Jurkat, Clone E6-1 (cell line): ENCODE data around the gene HPDL. TPM values are rescaled to one million over a fixed set of nuclear protein-coding genes. Genes with fewer than 3 reads are reported as not detected.
"Not testable (repeated sequence)": the region's sequence is repeated elsewhere in the genome, so short reads cannot be mapped to it uniquely, and the experiment has no call there.

Experiments used
- DNase-seq: peaks from one replicate; pipeline ENCODE4 v3.0.0-alpha.2; 2011; ENCODE audit warnings: low read depth, low spot score
- H3K4me3 ChIP-seq: 2 replicates; pipeline ENCODE4 v1.5.1; 2011; ENCODE audit warnings: mild to moderate bottlenecking, low read length, control low read depth, moderate library complexity
- polyA plus RNA-seq: library from polyadenylated mRNA; unstranded; fragments of >200 nt; gene quantifications from one replicate; pipeline ENCODE4 v1.2.1, GENCODE V29; 2012; ENCODE audit warnings: missing spikeins; ENCODE audit not compliant: insufficient read length, insufficient read depth

The HPDL gene
- polyA plus RNA-seq, result not detected

DNA sequence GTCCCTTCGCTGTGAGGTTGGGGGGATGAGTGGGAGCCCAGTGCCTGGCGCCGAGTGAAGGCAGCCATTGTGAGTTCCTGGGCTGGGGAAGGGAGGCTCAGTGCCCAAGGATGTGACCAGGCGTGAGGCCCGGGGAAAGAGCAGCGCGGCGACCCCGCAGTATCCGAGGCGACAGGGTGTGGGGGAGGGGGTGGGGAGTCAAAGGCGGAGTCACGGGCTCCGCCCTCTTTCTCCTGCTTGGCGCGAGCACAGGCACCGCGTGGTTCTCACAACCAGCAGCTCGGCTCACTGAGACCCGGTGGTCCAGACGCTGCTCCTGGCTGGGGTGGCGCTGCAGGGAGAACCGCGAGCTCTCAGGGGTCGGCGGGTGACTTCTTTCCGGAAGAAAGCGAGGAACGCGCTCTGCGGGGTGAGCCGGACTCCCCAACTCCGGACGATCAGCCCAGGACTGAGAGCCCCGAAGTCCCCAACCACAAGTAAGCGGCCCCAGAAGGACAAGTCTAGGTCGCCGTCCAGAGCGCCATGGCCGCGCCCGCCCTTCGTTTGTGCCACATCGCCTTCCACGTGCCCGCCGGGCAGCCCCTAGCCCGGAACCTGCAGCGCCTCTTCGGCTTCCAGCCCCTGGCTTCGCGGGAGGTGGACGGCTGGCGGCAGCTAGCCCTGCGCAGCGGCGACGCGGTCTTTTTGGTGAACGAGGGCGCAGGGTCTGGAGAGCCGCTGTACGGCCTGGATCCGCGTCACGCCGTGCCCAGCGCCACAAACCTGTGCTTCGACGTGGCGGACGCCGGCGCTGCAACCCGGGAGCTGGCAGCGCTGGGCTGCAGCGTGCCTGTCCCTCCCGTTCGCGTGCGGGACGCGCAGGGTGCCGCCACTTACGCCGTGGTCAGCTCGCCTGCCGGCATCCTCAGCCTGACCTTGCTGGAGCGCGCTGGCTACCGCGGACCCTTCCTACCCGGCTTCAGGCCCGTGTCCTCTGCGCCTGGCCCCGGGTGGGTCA, at the start of gene HPDL:
Gene HPDL, plus strand, starts transcription at position 269 of the 997 bp plus-strand sequence. Its CDS starts 254 bp downstream, at position 523.
- no peak within 1 kb of the TSS for H3K4me3 ChIP-seq
- DNase-seq, result no peak

DNA sequence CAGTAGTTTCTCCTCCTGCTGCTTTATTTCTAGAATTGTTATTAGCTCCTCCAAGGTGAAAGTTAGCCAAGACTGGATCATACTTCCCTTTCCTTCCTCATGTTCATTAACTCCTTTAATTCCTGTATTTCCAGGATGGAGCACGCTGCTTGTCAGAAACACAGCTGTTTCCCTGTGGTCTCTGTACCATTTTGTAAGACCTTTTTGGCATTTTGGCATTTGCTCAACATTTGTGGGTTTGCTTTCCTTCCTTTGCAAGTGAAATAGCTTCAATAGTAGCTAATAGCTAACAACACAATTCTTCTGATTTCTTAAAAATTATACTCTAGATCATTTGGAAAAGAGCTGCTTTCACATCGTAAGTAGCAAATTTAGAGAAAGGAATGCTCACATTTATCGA, 44.3 kb upstream of the HPDL start:
- no peak overlapping the region for H3K4me3 ChIP-seq
- no peak for DNase-seq

DNA sequence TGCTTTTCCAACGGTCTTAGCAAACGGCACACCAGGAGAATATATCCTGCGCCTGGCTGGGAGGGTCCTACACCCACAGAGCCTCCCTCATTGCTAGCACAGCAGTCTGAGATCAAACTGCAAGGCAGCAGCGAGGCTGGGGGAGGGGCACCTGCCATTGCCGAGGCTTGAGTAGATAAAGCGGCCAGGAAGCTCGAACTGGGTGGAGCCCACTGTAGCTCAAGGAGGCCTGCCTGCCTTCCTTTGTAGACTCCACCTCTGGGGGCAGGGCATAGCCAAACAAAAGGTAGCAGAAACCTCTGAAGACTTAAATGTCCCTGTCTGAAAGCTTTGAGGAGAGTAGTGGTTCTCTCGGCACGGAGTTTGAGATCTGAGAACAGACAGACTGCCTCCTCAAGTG, 41.8 kb upstream of the HPDL start:
- DNase-seq, H3K4me3 ChIP-seq: not testable (repeated sequence)

DNA sequence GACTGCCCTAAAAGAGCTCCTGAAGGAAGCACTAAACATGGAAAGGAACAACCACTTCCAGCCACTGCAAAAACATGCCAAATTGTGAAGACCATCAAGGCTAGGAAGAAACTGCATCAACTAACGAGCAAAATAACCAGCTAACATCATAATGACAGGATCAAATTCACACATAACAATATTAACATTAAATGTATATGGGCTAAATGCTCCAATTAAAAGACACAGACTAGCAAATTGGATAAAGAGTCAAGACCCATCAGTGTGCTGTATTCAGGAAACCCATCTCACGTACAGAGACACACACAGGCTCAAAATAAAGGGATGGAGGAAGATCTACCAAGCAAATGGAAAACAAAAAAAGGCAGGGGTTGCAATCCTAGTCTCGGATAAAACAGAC, 40.2 kb upstream of the HPDL start:
- not testable (repeated sequence) for H3K4me3 ChIP-seq, DNase-seq

DNA sequence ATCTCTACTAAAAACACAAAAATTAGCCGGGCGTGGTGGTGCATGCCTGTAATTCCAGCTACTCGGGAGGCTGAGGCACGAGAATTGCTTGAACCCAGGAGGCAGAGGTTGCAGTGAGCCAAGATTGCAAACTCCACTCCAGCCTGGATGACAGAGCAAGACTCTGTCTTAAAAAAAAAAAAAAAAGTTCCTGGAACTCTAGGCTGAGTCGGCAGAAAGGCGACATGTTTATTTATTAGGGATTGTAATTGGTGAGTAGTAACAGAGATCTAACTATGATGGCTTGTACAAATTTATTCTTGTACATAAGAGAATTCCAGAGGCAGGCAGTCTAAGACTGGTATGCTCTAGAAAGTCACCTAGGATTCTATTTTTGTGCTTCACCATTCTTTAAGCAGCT, 35.7 kb upstream of the HPDL start:
- DNase-seq, H3K4me3 ChIP-seq: not testable (repeated sequence)

DNA sequence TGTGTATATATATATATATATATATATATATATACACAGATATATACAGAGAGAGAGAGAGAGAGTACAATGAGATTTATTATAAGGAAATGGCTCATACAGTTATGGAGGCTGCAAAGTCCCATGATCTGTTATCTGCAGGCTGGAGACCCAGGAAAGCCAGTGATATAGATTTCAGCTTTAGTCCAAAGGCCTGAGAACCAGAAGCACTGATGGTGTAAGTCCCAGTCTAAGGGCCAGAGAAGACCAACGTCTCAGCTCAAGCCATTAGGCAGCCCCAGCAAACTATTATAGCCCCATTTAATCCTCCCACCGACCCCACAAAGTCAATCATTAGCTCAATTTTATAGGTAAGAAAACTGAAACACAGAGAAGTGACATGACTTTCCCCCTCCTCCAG, 35.0 kb upstream of the HPDL start:
- no peak for DNase-seq
- H3K4me3 ChIP-seq, result no peak overlapping the region

DNA sequence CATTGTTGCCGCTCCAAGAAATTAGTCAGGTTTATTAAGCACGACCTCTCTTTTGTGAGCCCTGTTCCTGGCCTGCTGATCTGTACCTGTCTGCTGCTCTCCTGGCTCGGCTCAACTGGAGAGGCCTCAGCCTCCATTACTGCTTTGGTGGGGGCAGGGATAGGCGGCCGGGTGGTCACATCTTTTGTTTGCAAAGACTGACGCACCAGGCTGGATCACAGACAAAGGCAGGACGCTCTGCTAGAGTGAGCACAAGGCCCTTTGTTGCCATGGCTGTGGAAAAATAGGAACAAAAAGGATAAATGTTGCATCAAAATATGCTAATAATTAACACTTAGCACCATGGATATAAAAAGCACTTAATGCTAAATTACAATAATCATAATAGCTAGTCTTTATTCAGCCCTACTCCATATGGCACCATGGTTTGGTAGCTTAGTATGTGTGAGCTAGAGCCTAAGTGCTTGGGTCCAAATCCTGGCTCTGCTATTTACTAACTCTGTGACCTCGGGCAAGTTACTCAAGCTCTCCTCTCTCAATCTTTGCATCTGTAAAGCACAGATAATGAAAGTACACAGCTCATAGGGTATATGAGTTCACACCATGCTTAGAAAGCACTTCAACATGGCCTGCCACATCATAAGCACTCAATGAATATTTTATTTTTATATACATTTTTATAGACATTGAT, 28.9 kb upstream of the HPDL start:
- no peak for DNase-seq
- H3K4me3 ChIP-seq, result no peak overlapping the region

DNA sequence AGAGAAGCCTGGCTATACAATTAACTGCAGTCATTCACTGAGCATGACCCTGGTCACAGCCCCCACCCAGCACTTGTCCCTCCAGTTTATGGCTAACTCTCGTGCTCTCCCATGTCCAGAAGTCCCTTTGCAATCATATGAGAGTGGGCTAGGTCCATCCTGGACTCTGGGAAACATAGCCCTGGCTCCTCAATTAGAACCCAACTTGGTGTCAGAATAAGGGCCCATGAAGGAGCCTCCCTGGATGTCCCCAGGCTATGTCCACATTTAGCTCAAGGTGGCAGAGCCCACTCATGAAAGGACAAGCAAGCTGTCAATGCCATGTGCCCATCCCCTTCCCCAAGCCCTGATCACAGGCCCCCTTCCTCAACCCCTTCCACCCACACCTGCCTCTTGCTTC, 27.4 kb upstream of the HPDL start:
- H3K4me3 ChIP-seq, result no peak overlapping the region
- DNase-seq, result no peak

DNA sequence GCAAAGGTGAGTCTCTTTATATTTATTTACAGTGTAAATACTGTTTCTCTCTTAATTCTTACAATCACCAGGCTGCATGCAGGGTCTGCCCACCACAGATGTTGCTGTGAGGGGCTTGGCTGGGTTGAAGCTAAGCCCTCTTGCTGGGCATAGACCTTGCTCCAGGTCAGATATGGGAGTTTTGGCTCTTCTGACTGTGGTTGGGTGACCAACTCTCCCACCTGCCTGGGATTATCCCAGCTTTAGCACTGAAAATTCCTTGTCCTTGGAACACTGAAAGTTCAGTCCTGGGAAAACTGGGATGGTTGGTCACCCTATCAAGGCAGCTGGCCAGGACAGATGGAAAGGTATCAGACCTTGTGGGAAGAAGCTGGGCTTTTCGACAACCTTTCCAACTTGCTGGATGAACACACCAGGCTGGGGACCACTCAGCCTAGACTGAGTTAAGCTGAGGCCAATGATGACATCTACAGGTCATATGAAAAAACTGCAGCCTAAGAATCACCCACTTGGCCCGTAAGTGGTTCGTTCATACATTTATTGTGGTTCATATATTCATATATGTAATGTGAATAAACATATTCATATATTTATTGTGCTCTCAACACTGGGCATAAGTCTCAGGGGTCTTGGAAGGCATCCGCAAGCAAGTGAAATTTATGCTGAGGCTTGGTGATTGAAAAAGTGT, 26.6 kb upstream of the HPDL start:
- H3K4me3 ChIP-seq, result no peak overlapping the region
- peak; percentile 72 for DNase-seq

DNA sequence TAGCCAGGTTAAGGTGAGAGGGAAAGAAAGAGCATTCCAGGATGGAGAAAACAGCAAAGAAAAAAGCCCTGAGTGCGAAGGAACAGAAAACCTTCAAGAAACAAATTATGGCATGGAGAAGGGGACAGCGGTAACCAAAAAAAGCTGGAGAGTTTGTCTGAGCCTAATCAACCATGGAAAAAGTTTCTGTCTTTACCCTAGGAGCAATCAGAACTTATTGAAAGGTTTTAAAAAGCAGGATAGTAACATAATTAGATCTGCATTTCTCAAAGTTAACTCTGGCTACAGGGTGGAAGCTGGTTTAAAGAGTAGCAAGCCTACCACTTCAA, 26.1 kb upstream of the HPDL start:
- no peak for DNase-seq
- H3K4me3 ChIP-seq, result no peak overlapping the region

DNA sequence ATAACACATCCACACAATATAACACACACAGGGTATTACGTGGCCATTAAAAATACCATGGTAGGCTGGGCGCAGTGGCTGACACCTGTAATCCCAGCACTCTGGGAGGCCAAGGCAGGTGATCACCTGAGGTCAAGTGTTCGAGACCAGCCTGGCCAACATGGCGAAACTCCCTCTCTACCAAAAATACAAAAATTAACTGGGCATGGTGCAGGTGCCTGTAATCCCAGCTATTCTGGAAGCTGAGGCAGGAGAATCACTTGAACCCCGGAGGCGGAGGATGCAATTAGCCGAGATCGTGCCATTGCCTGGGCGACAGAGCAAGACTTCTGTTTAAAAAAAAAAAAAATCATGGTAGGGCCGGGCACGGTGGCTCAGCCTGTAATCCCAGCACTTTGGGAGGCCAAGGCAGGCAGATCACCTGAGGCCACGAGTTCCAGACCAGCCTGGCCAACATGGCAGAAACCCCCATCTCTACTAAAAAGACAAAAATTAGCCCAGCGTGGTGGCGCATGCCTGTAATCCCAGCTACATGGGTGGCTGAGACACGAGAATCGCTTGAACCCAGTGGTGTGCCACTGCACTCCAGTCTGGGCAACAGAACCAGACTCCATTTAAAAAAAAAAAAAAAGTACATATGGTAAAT, 24.1 kb upstream of the HPDL start:
- peak overlapping the region; percentile 64 for H3K4me3 ChIP-seq
- DNase-seq, result no peak

DNA sequence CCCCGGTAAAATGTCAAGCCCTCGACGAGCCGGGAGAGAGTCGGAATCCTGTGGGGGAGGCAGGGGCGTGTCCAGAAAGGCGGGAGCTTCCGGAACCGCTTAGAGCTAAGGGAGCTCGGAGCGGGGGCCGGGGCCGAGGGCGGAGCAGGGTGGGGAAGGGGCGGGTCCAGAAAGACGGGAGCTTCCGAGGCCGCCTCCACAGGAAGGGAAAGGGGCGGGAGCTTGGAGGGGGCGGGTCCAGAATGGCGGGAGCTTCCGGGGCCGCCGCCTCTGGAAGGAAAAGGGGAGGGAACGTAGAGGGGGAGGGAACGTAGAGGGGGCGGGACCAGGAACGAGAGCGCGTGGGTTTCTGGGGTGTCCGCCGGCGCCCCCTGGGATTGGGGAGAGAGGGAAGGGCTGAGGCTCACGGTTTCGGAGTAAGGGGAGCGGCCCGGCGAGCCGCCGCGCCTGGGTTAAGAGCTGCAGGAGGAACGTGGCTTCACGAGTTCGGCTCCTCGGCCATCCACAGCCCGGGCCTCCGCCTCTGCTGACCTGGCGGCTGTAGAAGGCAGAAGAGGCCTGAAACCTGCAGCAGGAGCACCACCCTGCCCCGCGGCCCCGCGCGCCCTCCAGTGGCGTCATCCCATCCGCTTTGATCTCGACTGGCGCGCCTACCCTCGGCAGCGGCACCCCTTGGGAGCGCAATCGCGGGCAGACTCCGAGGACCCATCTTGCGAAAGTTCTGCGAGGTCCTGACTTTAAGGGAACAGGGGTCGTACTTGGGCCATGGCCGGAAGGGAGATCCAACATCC, 23.0 kb upstream of the HPDL start:
- peak overlapping the region; percentile 64 for H3K4me3 ChIP-seq
- DNase-seq, result peak; percentile 94

DNA sequence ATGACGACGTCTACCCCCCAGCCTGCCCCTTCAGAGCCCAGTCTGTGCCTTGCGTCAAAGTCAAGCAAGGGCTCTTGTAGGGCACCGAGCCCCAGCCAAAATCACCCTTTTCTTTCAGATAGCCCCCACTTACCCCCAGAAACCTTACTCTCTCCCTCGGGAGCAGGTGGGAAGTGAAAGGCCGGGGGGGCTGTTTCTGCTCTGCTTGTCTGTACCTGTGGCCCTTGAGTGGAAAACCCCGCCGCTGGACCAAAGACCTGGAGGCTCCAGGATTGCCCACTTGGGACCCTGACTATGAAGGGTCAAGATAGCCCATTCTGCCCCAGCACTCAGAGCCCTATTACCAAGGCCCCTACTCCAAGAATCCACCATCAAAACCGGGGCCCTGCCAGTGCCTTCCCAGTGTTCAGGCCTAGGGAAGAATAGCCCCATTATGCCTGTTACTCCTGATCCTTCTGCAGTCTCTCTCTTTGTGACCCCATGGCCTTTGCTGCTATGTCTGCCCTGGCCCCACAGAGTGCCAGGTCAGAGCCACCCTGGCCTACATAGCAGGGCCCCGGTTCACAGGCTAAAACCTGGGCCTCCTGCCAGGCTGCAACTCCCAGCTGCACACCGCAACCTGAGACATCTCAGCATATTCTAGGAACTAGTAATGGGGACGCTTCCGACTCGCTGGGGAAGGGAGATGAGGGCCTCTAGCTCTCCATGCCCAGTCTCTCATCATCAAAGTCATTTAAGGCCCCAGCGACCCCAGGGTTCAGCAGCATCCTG, 22.2 kb upstream of the HPDL start:
- DNase-seq, result no peak
- peak overlapping the region; percentile 58 for H3K4me3 ChIP-seq

DNA sequence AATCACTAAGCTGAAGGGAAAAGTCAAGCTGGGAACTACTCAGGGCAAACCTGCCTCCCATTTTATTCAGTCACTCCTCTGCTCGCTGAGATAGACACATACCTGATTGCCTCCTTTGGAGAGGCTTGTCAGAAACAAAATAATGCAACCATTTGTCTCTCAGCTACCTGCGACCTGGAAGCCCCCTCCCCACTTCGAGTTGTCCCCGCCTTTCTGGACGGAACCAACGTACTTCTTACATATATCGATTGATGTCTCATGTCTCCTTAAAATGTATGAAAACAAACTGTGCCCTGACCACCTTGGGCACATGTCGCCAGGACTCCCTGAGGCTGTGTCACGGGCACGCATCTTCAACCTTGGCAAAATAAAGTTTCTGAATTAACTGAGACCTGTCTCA, 21.5 kb upstream of the HPDL start:
- H3K4me3 ChIP-seq, result no peak overlapping the region
- no peak for DNase-seq

DNA sequence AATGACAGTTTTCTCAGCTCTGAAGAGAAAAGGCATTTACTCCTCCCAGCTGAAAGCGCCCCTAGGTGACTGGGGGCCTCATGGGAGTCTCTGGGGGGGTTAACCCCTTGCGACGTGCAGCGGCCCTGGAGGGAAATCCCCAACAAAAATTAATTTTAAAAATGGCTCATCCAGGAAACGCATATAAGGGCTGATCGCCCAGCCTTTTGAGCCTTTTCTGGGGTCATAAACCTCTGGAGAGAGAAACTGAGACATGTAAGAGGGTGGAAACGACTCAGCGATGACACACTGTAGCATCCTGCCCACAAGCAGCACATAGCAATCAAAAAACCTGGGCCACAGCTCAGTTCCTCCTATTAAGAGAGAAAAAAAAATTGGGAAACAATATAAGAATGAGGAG, 20.4 kb upstream of the HPDL start:
- H3K4me3 ChIP-seq, result no peak overlapping the region

DNA sequence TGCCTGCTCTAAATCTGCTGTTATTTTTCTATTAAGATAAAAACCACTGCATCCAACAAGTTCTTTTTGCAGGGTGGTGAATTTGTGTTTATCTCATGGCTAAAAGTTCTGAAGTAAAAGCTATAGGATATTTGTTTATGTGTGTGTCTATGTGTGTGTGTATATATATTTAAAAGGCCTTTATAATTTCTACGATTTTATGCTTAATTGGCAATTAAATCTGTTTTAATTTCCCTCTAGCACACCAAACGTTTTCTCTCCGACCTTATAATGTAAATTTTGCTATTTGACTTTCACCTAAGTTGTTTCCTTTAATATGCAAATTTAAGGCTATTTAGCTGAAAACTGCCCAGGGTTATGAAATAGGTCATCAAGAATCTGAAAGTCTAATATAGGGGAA, 19.8 kb upstream of the HPDL start:
- DNase-seq, result no peak
- no peak overlapping the region for H3K4me3 ChIP-seq

More for the DNA sequence above, 20.4 kb upstream of the HPDL start:
- no peak for DNase-seq

DNA sequence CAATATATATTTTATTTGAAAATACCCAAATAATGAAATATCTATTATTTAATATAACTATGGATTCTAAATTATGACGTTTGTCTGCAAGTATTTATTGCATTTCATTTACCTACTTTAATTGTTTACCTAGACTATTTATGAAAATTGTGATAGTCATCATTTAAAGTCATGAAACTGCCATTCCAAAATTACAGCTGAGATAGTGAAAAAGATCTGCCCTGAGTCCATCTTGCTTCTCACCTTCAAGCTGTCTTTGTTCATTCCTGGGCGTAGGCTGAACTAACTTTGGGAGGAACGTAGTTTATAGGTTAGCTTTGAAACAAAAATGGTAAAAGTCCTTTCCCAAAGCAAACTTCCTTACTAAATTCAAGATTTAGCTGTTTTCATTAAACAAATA, 12.4 kb upstream of the HPDL start:
- H3K4me3 ChIP-seq, result no peak overlapping the region
- DNase-seq, result no peak

DNA sequence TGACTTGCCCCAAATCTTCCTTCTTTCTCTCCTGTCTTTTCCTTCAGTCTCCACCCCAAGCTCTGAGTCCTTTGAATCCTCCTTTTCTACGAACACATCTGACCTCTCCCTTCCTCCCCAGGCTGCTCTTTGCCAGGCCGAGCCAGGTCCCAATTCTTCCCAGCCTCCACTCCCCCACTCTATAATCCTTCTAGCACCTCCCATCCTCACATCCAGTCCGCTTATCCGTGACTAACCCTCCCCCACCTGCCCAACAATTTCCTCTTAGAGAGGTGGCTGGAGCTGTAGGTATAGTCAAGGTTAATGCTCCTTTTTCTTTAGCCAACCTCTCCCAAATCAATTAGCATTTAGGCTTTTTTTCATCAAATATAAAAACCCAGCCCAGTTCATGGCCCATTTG, 9.5 kb upstream of the HPDL start:
- no peak overlapping the region for H3K4me3 ChIP-seq
- DNase-seq, result no peak
